ENCODE data around the gene GREB1L. TPM values are rescaled to one million over a fixed set of nuclear protein-coding genes. Genes with fewer than 3 reads are reported as not detected.

GREB1L gene
- total and polyA plus RNA-seq, 10 of the 15 experiments (the other 5 are each of a cell fraction or from before 2014, with no cell fraction given): under 0.01 to 0.11 (median 0.03) TPM; not detected in 1

DNA sequence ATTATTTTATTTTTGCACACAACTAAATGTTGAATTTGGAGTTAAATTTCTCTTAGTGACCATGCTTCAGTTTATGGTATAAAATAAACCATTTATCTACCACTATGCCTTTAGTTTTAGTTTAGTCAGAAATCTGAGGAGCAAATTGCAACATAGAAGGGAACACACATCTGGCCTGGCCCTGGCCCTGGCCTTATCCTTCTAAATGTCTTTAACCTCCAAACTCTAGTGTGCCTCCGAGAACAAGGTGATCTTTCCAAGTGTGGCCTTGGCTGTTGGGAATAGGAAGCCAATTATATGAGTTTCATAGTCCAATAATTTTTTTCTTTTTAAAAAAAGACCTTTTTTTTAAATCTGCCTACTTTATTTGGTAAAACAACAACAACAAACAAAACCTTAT lies 31.8 kb upstream of the GREB1L start:
- Histone ChIP-seq H3K36me3 (ENCODE audit: control insufficient read depth in 2 of 2, insufficient read depth in 2 of 2, low read length in 1 of 2) (no peaks in the 10 kb centered on the region), H3K79me2 (ENCODE audit: control insufficient read depth, insufficient read depth, low read length) (no peaks in the 10 kb centered on the region), H3K27me3 (replicated peaks in 1 of 2; ENCODE audit: control insufficient read depth in 2 of 2, insufficient read depth in 2 of 2, low read length in 1 of 2) (no peaks in the 10 kb centered on the region), H3K27ac (ENCODE audit: control insufficient read depth, insufficient read depth) (no peak overlapping the region), H3K4me3 (no peak overlapping the region), H4K20me1 (ENCODE audit: control insufficient read depth, insufficient read depth) (no peaks in the 10 kb centered on the region), H3K4me2 (ENCODE audit: control insufficient read depth, insufficient read depth) (no peak overlapping the region), H3K9ac (ENCODE audit: control insufficient read depth, insufficient read depth, low read length) (no peak overlapping the region), H2AFZ (ENCODE audit: control insufficient read depth, low read depth, low read length) (no peak overlapping the region), H3K9me3 (replicated peaks; ENCODE audit: control insufficient read depth, insufficient read depth, low read length) (no peaks in the 10 kb centered on the region), H3K4me1 (ENCODE audit: control insufficient read depth, insufficient read depth, low read length) (no peaks in the 10 kb centered on the region)
- BruUV-seq (replicated peaks): no TSS peak
- FAIRE-seq: no peak
- TF ChIP-seq RUNX3 (IDR thresholded peaks at IDR 0.05; ENCODE audit: low read length) (no peak), ZZZ3 (IDR thresholded peaks at IDR 0.05; ENCODE audit: control insufficient read depth, insufficient read length, low read depth) (no peak), SMAD1 (IDR thresholded peaks at IDR 0.05; ENCODE audit: low read depth, partially characterized antibody) (no peak), YY1 (IDR thresholded peaks at IDR 0.05; ENCODE audit: low read depth, low read length) (no peak), CHD4 (IDR thresholded peaks at IDR 0.05) (no peak), CHD1 (IDR thresholded peaks at IDR 0.05; ENCODE audit: low read depth, low read length) (no peak), MEF2A (IDR thresholded peaks at IDR 0.05; ENCODE audit: insufficient read depth, low read depth, low read length) (no peak), SMAD5 (IDR thresholded peaks at IDR 0.05; ENCODE audit: low read depth) (no peak), ZBED1 (IDR thresholded peaks at IDR 0.05; ENCODE audit: borderline replicate concordance) (no peak), RCOR1 (conservative IDR thresholded peaks at IDR 0.05; ENCODE audit: low read depth, low read length) (no peak)
- TF ChIP-seq, protein P1, sequence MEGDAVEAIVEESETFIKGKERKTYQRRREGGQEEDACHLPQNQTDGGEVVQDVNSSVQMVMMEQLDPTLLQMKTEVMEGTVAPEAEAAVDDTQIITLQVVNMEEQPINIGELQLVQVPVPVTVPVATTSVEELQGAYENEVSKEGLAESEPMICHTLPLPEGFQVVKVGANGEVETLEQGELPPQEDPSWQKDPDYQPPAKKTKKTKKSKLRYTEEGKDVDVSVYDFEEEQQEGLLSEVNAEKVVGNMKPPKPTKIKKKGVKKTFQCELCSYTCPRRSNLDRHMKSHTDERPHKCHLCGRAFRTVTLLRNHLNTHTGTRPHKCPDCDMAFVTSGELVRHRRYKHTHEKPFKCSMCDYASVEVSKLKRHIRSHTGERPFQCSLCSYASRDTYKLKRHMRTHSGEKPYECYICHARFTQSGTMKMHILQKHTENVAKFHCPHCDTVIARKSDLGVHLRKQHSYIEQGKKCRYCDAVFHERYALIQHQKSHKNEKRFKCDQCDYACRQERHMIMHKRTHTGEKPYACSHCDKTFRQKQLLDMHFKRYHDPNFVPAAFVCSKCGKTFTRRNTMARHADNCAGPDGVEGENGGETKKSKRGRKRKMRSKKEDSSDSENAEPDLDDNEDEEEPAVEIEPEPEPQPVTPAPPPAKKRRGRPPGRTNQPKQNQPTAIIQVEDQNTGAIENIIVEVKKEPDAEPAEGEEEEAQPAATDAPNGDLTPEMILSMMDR (IDR thresholded peaks at IDR 0.05 in 2 of 3, conservative IDR thresholded peaks at IDR 0.05 in 1 of 3; ENCODE audit: control insufficient read depth in 2 of 3, extremely low read depth in 1 of 3, insufficient read depth in 1 of 3, low read depth in 3 of 3, low read length in 3 of 3): no peak
- TF ChIP-seq, protein P2, sequence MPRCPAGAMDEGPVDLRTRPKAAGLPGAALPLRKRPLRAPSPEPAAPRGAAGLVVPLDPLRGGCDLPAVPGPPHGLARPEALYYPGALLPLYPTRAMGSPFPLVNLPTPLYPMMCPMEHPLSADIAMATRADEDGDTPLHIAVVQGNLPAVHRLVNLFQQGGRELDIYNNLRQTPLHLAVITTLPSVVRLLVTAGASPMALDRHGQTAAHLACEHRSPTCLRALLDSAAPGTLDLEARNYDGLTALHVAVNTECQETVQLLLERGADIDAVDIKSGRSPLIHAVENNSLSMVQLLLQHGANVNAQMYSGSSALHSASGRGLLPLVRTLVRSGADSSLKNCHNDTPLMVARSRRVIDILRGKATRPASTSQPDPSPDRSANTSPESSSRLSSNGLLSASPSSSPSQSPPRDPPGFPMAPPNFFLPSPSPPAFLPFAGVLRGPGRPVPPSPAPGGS (IDR thresholded peaks at IDR 0.05; ENCODE audit: borderline replicate concordance, insufficient read depth, low read depth, low read length, poor library complexity, severe bottlenecking): no peak
- TF ChIP-seq, protein P3, sequence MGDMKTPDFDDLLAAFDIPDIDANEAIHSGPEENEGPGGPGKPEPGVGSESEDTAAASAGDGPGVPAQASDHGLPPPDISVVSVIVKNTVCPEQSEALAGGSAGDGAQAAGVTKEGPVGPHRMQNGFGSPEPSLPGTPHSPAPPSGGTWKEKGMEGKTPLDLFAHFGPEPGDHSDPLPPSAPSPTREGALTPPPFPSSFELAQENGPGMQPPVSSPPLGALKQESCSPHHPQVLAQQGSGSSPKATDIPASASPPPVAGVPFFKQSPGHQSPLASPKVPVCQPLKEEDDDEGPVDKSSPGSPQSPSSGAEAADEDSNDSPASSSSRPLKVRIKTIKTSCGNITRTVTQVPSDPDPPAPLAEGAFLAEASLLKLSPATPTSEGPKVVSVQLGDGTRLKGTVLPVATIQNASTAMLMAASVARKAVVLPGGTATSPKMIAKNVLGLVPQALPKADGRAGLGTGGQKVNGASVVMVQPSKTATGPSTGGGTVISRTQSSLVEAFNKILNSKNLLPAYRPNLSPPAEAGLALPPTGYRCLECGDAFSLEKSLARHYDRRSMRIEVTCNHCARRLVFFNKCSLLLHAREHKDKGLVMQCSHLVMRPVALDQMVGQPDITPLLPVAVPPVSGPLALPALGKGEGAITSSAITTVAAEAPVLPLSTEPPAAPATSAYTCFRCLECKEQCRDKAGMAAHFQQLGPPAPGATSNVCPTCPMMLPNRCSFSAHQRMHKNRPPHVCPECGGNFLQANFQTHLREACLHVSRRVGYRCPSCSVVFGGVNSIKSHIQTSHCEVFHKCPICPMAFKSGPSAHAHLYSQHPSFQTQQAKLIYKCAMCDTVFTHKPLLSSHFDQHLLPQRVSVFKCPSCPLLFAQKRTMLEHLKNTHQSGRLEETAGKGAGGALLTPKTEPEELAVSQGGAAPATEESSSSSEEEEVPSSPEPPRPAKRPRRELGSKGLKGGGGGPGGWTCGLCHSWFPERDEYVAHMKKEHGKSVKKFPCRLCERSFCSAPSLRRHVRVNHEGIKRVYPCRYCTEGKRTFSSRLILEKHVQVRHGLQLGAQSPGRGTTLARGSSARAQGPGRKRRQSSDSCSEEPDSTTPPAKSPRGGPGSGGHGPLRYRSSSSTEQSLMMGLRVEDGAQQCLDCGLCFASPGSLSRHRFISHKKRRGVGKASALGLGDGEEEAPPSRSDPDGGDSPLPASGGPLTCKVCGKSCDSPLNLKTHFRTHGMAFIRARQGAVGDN (IDR thresholded peaks at IDR 0.05): no peak
- TF ChIP-seq, protein P4, sequence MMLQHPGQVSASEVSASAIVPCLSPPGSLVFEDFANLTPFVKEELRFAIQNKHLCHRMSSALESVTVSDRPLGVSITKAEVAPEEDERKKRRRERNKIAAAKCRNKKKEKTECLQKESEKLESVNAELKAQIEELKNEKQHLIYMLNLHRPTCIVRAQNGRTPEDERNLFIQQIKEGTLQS (IDR thresholded peaks at IDR 0.05; ENCODE audit: borderline replicate concordance, extremely low read depth, low read depth, low read length): no peak
- CTCF ChIA-PET: no interaction called here
- DNase-seq (ENCODE audit: low read depth, low spot score): no peak
- ATAC-seq: no peak
- SMC1A ChIA-PET (ENCODE audit: uncharacterized antibody, unreplicated experiment): no interaction called here
- RAD21 ChIA-PET (ENCODE audit: unreplicated experiment): no interaction called here
- 4% methylated on average over 1 of the region's 1 CpG for WGBS (ENCODE audit: insufficient coverage, insufficient replicate concordance, low lambda C conversion rate, missing lambda C conversion rate)
- intact Hi-C loops (cut with micrococcal nuclease; ENCODE audit: unreplicated experiment): loop anchor here (10.0 kb wide), 1 partner anchor 55 kb away; no protein-coding TSS in a partner anchor
- POLR2A ChIA-PET: no interaction called here
- in situ Hi-C loops (cut with MboI): loop anchor here (25.0 kb wide), 1 partner anchor 1502 kb away; no protein-coding TSS in a partner anchor

Measured in GM12878 (cell line).